Measurements from ENCODE around the gene FAM200B. TPM values are rescaled to one million over a fixed set of nuclear protein-coding genes. Genes with fewer than 3 reads are reported as not detected.

Gene FAM200B
- polyA plus RNA-seq (ENCODE audit: insufficient read length in 4 of 4): 10 to 100 TPM; 53.3 to 96.1 (median 67.1) TPM

DNA sequence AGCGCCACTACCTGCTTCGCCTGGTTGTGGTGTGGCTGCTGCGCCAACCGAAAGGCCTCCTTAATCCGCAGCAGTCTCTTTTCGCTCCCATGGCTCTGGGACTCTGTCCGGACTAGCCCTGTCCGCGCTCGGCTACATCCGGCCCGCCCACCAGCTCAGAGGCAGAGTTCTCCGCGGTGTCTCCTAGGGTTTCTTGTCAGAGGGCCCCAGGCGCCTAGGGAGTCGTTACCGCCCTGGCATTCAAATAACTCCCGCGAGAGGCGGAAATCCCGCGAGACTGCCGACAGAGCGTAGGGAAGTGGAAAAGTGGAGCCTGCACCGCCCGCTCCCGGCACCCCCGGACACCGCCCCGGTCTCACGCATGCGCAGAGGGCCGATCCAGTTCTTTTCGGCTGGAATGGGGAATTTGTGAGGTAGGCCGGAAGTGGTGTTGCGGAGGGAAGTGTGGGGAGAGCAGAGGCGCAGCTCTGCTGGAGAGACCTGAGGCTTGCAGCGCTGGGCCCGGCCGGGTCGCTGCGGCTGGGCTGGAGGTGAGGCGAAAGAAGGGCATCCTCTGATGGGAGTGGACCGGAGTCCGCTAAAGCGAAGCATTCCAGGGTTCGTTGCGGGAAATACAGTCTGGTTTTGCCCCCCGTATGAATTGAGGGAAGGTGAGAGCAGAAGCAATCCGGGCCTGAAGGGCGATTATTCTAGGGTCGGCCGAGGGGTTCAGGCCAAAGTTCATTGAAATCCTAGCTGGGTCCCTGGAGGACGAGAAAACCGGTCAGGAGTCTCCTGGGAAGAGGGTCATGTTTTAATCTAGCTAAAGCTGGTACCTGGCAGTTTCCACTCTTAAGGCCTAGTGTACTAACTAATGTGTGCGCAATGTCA, at the start of gene FAM200B:
Gene FAM200B (plus strand): TSS at position 456 of the 870 bp plus-strand sequence. CDS start 5,151 bp downstream, outside the sequence.
- DNase-seq (ENCODE audit: low read depth in 4 of 4, low spot score in 3 of 4): peak; percentile 96 to 98 (median 98)

DNA sequence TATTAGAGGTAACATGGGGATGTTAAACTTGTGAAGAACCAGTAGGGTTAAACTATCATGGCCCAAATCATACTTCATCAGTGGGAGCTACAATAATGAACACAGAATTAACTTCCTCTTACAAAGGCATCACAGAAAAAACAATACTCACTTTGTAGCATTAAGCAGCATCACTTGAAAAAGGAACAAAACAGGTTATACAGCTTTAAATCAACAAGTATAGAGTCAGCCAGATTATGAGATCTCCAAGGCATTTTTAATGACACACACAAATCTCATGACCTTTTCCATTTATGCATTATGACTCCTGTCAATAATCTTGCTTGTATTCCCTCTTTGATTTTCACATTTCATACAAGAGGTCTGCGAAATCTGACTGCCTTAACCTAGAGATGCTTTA, 44.8 kb upstream of the FAM200B start:
- no peak for DNase-seq (ENCODE audit: low read depth in 4 of 4, low spot score in 3 of 4)

DNA sequence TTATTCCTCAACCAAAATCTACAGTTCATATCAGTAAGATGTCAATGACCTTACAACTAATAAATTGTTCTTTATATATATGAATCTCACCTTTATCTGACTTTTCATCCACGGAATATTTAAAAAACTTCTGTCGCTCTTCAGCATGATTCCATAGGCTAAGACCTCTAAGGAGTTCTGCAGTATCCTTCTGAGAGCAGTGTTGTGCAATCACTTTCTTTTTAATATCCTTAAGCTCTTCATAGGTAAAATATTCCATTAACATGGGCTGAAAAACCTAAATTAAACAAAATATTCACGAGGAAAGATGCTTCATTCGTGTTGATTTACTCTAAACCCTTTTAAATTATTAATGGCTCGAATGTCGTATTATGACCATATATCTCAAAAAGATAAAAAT, 43.2 kb upstream of the FAM200B start:
- DNase-seq (ENCODE audit: low read depth in 4 of 4, low spot score in 3 of 4): no peak

DNA sequence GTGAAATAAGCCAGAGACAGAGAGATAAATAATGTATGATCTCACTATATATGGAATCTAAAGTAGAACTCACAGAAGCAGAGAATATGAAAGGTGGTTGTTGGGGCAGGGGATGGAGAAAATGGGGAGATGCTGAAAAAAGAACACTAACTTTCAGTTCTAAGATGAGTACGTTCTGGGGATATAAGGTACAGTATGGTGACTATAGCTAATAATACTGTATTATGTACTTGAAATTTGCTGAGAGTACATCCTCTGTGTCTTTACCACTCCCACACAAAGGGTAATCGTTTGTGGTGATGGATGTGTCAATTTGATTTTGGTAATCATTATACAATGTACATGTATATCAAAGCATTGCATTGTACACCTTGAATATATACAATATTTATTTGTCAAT, 33.0 kb upstream of the FAM200B start:
- no peak for DNase-seq (ENCODE audit: low read depth in 4 of 4, low spot score in 3 of 4)

DNA sequence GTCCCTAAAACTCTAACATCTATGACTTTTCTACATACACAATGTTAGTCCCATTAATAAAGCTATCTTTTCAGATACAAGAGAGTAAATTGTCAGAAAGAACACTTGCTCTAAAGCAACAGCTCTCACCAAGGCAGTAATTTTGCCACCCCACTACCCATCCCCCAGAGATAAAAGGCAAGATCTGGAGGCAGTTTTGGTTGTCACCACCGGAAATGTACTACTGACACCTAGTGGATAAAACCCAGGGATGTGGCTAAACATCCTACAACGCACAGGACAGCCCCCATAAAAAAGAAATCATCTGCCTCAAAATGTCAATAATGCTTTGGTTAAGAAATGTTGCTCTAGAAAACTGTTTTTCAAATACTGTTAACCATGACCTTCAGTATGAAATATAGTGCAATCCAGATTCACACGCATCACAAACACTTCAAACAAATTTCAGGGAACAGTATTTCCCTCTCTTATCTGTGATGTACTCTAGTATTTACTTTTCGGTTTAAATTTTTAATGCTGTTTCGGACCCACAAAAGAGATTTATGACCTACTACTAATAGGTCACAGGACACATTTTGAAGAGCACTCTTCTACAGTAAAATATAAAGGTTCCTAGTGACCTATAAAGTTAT, 31.6 kb upstream of the FAM200B start:
- DNase-seq (ENCODE audit: low read depth in 4 of 4, low spot score in 3 of 4): peak in 1 of 4 donors; percentile 20

DNA sequence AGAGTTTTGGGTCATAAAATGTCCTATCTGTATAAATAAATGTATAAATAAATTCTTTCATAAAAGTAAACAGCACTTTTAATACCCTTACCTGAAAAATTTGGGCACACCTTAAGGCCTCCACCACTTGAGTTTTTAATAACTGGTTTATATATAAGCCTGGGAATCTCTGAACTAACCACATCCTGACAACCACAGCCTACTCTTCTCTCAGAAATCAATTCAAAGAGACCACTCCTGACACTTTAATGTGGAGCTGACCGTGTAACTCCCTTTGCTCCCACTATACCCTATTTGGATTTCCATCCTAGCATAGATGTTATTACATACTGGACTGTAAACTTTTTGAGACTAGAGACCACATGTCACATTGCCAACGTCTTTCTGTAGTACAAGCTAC, 30.0 kb upstream of the FAM200B start:
- DNase-seq (ENCODE audit: low read depth in 4 of 4, low spot score in 3 of 4): no peak

DNA sequence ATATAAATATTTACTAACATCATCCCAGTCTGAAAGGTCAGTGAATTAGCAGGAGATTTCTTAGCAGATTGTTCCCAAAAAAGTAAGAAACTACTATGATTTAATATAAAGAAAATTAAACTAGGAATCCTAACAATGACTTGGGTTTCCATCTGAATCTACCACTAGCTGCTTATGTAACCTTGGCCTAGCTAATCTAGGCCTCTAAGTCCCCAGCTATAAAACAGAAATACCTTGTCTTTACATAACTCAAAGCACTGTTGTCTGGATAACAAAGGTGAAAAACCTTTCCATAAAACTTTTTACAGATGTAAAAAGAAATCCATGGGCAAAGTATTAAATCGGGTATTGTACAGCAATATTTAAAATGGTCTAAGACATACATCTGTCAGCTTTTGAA, 29.4 kb upstream of the FAM200B start:
- no peak for DNase-seq (ENCODE audit: low read depth in 4 of 4, low spot score in 3 of 4)

DNA sequence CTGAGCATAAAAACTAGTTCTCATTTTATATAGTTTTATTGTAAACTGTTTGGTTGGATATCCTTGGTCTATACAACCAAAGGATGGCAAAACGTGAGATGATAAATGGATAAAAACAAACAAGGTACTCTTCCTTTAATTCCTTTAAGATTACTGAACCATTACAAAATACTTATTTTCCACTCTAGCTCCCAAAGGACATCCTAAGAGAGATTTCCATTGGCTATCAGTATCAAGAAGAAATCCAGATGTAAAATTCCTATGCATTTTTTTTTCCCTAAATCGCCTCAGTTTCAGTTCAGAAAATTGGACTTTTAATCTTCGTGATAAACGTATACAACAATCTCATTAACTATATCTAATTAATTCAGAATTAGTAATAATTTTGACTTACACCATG, 28.8 kb upstream of the FAM200B start:
- no peak for DNase-seq (ENCODE audit: low read depth in 4 of 4, low spot score in 3 of 4)

DNA sequence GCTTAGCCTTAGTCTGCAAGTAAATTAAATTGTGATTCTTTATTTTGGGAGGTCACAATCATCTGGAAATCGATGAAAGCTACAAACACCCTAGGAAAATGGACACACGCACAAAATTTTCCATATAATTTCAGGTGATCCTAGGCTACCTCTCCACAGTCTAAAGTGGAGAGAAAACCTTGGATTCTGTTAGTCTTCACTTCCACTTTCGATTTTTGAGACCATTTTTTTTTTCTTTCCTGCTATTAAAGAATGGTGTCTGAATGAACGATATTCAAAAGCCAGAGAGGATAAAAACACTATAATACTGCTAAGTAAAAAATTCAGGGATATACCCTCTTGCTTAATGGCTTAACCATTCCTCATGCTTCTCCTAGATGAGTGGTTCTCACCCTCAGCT, 28.2 kb upstream of the FAM200B start:
- no peak for DNase-seq (ENCODE audit: low read depth in 4 of 4, low spot score in 3 of 4)

DNA sequence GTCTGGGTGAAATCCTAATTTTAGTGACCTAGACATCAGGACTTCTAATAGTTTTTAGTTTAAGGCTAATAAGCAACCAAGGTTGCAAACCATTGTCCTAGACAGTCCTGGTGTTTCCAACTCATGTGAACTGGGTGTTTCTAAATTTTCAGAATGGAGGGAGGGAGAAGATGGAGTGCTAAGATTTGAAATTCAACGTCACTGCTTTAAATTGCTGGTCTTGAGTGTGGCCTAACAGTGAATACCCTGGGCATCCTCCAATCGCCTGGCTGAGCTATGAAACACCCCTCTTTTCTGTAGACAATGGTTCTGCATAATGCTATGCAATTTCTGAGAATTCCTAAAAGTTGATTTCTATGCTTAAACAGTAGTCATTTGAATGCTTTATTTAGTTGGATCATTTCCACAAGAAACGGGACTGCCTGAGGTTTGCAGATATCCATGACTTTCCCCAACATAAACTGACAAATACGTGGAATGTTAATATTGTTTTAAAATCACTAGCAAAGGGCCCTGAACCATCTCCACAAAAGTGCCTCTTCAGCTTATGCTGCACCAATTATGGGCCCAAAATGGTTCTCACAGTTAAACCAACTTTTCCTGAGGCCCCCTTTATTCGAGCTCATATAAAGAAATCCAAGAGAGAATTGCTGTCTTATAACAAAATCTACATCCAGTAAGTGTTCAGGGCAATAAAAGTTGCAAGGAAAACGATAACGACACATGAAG, 27.6 kb upstream of the FAM200B start:
- peak in 1 of 4 donors; percentile 31 for DNase-seq (ENCODE audit: low read depth in 4 of 4, low spot score in 3 of 4)

DNA sequence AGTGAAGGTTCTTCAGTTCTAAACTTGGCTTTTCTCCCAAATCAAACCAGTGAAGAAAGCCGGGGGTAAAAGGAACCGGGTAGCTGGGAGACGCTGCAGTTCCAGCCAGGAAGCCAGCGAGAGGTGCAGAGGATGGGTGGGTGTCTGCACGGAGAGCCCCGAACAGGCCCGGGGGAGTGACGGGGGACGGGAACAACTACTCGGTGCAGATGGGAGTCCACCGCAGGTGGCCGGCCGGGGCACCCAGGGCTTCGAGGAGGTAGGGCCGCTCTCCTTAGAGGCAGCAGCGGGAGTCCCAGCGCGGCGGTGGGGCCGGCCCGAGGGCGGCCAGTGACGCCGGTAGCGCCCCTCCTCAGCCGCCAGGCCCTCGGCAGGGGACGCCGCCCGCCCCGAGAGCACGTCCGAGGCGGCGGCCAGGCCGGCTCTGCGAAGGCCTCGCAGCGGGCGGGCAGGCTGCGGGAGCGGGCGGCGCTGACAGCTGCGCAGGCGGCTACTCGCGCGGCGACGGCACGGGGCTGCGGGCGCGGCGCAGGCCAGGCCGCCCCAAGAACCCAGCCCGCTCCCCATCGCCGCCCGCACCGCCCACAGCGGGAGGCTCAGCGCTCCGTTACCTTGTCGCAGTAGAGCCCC, 26.9 kb upstream of the FAM200B start:
- DNase-seq (ENCODE audit: low read depth in 4 of 4, low spot score in 3 of 4): peak in 1 of 4 donors; percentile 29

DNA sequence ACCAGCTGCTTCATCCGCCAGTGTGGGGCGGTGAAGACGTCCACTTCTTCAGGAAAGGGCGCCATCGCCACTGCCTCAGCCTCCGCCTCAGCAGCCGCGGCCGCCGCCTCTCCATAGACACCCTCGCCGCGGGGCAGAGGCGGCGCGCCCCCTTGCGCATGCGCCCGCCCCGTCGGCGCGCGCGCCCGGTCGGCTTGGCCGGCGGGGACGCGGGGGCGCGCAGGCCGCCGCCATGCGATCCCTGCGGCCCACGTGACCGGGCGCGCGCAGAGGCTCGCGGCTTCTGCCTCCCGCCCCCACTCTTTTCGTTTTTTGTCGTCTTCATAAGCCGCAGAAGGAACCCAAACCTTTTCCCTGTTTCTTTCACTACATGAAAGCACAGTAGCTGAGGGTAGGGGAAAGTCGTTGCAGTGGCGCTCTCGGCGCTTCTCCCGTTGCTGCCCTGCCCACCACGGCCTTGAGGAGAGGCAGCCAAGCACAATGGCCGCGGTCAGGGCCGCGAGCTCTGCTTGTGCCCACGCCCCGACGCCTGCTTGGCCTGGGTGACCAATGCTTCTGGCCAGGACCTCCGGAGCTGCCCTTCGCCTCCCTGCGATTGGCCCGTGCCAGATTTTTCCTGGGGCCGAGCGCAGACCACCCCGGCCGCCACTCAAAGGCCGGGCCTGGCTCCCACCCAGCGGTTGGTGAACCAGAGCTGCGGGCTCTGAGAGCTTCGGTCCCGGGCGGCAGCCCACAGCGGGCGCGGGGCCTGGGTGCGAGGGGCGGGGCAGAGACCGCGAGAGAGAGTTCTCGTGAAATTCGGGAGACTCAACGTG, 26.2 kb upstream of the FAM200B start, which contains the start of gene FBXL5:
Gene FBXL5 (minus strand): TSS at position 135 of the 815 bp plus-strand sequence. CDS start 70 bp downstream, at position 65.
- DNase-seq (ENCODE audit: low read depth in 4 of 4, low spot score in 3 of 4): peak; percentile 76 to 82 (median 82)

DNA sequence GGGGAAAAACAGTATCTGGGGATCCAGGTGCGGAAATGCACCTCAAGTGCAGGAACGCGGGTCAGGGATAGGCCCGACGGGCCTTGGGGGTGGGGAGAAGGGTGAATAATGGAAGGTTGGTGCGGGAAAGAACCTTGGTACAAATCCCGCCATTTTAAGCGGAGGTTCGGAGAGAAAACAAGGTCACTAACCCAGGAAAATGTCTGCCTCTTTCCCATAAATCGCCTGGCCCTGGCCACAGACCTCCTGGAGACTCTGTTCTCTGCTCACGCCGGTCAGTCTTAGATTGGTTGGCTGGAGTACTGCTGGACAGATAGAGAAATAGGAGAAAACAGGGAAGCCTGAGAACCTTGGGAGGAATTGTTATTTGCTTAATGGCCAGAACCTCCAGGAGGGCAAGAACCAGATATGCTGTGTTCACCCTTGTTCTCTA, 25.6 kb upstream of the FAM200B start:
- peak in 1 of 4 donors; percentile 26 for DNase-seq (ENCODE audit: low read depth in 4 of 4, low spot score in 3 of 4)

DNA sequence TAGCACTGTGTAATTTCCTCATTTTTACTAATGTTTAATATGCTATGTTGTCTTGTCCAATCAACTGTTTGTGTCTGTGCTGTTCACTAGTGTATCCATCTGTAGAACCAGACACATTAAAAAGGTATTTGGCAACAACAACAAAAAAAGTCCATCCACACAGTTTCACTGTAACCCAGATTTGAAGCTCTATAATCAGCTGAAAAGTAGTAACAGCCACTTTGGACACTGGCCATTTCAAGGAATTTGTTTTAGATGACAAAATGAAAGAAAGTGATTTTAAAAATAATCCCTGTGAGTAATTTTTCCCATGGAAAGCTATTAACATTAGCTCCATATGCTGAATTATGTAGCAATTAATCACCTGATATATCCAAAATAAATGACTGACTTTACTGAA, 24.3 kb upstream of the FAM200B start:
- DNase-seq (ENCODE audit: low read depth in 4 of 4, low spot score in 3 of 4): no peak

DNA sequence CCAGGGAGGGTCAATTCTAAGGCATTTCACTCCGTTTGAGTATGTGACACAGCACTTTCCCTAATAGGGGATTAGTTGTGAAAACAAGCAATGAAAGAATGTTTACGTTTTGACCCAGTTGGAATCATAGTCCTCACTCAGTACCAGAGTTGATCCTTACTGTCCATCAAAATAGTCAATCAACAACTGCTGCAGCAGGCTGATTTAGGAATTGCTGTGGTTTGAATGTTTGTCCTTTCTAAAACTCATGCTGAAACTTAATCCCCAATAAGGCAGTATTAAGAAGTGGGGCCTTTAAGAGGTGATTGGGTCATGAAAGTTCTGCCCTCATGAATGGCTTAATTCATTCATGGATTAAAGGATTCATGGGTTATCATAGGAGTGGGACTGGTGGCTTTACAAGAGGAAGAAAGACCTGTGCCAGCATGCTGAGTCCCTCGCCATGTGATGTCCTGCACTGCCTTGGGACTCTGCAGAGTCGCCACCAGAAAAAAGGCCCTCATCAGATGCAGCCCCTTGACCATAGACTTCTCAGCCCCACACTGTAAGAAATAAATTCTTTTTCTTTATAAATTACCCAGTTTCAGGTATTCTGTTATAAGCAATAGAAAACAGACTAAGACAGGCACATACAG, 23.4 kb upstream of the FAM200B start:
- no peak for DNase-seq (ENCODE audit: low read depth in 4 of 4, low spot score in 3 of 4)

DNA sequence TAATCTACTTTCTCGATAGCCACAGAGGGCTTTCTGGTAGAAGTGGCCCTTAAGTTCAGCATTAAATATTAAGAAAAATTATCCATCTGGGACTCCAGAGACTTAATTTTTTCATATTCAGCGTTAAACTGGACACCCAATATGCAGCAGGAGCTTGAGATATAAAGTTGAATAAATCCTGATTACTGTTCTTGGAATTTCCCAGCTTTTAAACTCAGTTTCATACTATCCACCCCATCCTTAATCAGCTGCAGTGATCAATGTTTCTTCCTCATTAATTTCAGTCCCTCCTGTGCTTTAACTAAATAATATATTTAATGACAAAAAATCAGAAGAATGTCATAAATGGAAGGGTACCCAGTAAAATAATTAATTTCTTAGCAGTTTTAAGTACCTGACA, 22.8 kb upstream of the FAM200B start:
- no peak for DNase-seq (ENCODE audit: low read depth in 4 of 4, low spot score in 3 of 4)

DNA sequence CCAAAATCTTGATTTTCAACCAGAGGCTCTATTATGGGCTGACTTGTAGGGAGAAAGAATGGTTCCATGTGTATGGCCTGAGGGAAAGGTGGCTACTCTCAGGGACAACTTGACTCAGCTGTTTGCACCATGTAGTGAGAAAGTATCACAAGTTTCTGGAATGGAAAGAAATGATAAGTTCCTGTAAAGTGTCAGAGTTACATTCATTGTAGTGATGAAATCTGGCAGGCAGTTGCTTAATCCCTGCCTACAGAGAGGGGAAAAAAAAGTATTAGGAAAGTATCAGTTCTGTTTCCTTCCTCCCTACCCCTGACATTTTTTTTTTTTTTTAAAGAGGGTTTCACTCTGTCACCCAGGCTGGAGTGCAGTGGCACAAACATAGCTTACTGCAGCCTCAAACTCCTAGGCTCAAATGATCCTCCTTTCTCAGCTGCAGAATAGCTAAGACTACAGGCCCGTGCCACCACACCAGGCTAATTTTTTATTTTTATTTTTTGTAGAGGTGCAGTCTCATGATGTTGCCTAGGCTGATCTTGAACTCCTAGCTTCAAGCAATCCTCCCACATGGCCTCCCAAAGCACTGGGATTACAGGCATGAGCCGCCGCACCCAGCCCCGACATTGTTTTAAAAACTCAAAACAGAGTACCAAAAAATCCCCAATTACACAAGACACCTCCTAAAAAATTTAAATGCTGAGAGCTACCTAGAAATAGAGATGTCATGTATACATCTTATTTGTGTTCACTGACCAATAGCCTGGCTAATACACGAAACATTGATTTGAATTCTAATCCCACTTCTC, 21.7 kb upstream of the FAM200B start:
- DNase-seq (ENCODE audit: low read depth in 4 of 4, low spot score in 3 of 4): no peak

DNA sequence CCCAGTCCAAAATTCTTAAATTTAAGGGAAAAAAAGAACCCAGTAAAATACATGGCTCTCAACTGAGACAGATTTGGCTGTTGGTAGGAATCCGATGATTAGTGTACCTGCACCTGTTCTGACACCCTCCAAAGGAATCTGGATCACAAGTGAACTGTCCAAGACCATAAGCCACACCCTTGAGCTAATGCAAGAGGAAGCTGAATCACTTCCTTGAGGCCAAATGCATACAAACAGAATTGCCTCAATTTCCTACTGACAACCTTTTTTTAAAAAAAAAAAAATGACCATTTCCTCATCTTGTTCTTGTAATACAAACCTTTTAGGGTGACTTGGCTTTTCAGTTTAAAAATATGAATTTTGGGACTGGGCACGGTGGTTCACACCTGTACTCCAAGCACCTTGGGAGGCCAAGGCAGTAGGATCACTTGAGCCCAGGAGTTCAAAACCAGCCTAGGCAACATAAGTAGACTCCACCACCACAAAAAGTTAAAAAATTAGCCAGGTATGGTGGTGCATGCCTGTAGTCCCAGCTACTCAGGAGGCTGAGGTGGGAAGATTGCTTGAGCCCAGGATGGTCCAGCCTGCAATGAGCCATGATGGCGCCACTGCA, 15.8 kb upstream of the FAM200B start:
- no peak for DNase-seq (ENCODE audit: low read depth in 4 of 4, low spot score in 3 of 4)

Measured in left renal pelvis (tissue), 4 donors.